ENCODE results near the gene MAK. TPM values are rescaled to one million over a fixed set of nuclear protein-coding genes. Genes with fewer than 3 reads are reported as not detected.
"Not testable (repeated sequence)": the region's sequence is repeated elsewhere in the genome, so short reads cannot be mapped to it uniquely, and the experiment has no call there.

The MAK gene, protein sequence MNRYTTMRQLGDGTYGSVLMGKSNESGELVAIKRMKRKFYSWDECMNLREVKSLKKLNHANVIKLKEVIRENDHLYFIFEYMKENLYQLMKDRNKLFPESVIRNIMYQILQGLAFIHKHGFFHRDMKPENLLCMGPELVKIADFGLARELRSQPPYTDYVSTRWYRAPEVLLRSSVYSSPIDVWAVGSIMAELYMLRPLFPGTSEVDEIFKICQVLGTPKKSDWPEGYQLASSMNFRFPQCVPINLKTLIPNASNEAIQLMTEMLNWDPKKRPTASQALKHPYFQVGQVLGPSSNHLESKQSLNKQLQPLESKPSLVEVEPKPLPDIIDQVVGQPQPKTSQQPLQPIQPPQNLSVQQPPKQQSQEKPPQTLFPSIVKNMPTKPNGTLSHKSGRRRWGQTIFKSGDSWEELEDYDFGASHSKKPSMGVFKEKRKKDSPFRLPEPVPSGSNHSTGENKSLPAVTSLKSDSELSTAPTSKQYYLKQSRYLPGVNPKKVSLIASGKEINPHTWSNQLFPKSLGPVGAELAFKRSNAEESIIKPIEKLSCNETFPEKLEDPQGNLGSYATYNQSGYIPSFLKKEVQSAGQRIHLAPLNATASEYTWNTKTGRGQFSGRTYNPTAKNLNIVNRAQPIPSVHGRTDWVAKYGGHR
- total RNA-seq: 0.12 TPM in 1 of 2 replicates, not detected in the other

DNA sequence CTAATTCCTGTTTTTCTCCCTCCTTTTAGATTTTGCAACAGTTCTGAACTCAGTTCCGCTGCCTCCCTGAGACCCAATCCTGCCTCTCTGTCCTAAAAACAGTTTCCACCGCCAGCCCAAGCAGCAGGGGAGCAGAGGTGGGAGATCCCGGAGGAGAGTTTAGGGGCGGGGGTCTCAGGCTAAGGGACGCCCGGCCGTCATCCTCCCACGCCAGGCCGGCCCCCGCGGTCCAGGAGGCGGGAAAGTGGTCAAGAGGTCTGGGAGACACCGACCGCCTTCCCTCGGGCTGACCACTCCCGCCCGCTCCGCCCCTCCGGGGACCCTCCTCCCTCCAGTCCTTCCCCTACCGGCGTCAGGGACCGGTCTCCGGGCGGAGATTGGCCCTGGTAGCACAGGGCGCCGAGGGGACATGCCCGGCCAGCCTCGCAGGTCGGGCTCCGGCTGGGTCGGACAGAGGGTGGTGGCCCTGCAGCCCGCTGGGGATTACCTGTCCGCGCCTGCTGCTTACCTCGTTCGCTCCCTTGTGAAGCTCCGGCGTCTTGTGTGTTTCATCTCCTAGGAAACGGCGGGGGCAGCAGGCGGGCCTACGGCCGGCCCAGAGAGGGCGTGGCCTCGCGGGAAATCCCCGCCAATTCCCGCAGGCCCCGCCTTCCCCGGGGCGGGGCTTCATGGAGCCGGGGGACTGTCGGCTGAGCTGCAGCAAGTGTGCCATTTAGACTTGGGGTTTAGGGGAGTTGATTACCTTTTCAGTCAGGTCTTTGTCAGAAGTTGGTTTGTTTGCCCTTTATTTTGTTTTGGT, at the start of gene MAK:
Gene MAK, minus strand, starts transcription at position 545 of the 799 bp plus-strand sequence. CDS start 7,891 bp downstream, outside the sequence.
- TF ChIP-seq, protein P1, sequence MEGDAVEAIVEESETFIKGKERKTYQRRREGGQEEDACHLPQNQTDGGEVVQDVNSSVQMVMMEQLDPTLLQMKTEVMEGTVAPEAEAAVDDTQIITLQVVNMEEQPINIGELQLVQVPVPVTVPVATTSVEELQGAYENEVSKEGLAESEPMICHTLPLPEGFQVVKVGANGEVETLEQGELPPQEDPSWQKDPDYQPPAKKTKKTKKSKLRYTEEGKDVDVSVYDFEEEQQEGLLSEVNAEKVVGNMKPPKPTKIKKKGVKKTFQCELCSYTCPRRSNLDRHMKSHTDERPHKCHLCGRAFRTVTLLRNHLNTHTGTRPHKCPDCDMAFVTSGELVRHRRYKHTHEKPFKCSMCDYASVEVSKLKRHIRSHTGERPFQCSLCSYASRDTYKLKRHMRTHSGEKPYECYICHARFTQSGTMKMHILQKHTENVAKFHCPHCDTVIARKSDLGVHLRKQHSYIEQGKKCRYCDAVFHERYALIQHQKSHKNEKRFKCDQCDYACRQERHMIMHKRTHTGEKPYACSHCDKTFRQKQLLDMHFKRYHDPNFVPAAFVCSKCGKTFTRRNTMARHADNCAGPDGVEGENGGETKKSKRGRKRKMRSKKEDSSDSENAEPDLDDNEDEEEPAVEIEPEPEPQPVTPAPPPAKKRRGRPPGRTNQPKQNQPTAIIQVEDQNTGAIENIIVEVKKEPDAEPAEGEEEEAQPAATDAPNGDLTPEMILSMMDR (conservative IDR thresholded peaks at IDR 0.05; ENCODE audit: low read depth, low read length): no peak
- peak; percentile 38 for DNase-seq (ENCODE audit: low read depth)
- H3K4me3 ChIP-seq (ENCODE audit: low read depth, low read length): peak within 1 kb of the TSS; percentile 71

DNA sequence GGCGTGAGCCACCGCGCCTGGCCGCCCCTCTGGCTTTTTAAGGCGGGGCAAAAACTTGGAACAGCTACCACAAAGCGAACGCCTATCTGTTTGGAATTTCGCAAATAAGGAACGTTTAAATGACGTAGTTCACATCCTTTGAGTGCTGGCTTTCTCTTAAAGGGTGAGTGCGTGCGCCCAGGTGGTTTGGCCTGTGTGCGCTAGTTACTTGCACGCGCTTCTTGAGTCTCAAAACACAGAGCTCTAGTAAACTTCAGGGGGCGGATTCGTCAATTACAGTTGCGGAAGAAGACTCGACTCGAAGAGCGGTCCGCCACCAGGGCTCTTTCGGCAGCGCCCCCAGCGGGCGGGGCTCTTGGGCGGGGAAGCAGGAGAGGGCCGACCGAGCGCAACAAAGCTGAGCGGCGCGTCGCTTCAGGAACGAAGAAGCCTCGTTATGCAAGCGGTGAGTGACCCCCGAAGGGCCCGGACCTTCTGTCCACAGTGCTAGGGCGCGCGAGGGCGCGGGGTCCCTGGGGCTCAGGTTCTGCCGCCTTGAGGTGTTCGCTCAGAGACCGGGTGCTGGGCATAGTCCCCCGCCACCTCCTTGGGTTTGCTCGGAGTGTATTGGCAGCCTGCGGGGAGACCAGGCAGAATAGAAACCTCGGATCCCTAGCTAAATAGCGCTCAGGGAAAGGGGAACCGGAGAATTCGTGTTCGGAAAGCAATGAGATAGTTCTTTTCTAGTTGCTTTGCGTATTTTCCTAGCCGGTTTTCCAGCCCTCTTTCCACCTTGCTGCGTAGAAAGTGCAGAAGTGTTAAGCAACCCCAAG, 48.6 kb upstream of the MAK start, which contains the start of gene SYCP2L:
Gene SYCP2L, plus strand, starts transcription at position 362 of the 812 bp plus-strand sequence. Its CDS starts 75 bp downstream, at position 437.
- TF ChIP-seq, protein P1 (conservative IDR thresholded peaks at IDR 0.05; ENCODE audit: low read depth, low read length): peak; percentile 35
- peak; percentile 20 for DNase-seq (ENCODE audit: low read depth)
- peak within 1 kb of the TSS; percentile 58 for H3K4me3 ChIP-seq (ENCODE audit: low read depth, low read length)

DNA sequence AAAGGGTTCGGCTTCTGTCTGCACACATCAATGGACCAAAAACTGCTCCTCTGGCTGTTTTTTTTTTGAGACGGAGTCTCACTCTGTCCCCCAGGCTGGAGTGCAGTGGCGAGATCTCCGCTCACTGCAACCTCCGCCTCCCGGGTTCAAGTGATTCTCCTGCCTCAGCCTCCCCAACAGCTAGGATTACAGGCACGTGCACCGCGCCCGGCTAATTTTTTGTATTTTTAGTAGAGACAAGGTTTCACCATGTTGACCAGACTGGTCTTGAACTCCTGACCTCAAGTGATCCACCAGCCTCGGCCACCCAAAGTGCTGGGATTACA, 48.0 kb upstream of the MAK start:
- DNase-seq (ENCODE audit: low read depth): not testable (repeated sequence)
- H3K4me3 ChIP-seq (ENCODE audit: low read depth, low read length): peak overlapping the region; percentile 58

DNA sequence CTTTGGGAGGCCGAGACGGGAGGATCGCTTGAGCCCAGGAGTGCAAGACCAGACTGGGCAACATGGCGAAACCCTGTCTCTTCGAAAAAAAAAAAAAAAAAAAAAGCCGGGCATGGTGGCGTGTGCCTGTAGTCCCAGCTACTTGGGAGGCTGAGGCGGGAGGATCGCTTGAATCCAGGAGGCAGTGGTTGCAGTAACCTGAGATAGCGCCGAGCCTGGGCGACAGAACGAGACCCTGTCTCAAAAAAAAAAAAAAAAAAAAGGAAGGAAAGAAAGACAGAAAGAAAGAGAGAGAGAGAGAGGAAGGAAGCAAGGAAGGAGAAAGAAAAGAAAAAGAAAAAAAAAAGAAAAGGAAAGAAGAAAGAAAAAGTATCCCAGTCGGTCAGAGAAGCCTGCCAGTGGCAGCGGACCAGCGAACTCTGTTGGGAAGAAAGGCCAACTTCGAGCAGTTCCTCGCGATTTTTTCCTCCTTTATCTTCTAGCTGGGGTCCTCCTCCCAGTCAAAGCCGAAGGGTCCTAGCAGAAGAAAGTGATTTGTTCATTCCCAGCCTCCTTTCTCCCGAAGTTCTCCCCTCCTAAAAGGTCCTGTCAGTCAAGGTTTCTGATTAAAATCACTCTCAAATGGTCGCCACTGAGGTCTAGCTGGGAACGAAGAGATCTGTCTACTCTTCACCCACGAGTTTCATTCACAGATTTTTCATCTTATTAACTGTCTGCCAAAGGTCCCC, 46.1 kb upstream of the MAK start:
- H3K4me3 ChIP-seq (ENCODE audit: low read depth, low read length): no peak overlapping the region
- no peak for DNase-seq (ENCODE audit: low read depth)
- TF ChIP-seq, protein P1 (conservative IDR thresholded peaks at IDR 0.05; ENCODE audit: low read depth, low read length): no peak

DNA sequence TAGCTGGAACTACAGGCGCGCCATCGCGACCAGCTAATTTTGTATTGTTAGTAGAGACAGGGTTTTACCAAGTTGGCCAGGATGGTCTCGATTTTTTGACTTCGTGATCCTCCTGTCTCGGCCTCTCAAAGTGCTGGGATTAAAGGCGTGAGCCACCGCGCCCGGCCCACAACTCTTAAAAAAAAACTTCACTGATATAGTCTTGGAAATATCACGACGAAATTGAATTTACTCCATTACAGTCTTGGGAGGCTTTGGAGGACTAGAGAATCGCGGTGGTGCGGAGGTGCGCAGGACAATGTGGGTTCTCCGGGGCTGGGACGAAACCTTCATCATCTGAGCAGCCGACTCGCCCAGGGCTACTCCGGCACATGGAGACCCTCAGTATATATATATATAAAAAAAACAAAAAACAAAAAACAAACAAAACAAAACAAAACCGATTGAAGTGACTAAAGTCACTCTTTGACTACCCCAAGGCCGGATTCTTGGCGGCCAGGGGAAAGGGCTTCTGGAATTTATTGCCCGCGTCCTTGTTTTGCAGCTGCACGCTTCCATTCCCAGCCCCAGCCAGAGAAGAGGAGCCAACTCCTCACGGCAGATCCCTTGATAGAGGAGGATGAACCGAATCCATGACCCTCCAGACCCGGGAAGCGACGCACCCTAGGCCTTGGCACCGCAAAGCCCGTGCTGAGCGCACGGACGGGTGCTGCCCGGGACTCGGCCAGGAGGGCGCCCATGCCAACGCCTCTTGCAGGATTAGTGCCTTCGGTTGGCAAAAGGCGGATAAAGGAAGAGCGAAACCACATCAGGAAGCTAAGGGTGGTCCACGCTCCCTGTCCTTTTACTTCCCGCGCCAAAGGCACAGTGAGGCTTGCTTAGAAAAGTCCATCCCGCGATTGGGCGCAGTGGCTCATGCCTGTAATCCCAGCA, 45.2 kb upstream of the MAK start:
- no peak for DNase-seq (ENCODE audit: low read depth)
- TF ChIP-seq, protein P1 (conservative IDR thresholded peaks at IDR 0.05; ENCODE audit: low read depth, low read length): no peak

DNA sequence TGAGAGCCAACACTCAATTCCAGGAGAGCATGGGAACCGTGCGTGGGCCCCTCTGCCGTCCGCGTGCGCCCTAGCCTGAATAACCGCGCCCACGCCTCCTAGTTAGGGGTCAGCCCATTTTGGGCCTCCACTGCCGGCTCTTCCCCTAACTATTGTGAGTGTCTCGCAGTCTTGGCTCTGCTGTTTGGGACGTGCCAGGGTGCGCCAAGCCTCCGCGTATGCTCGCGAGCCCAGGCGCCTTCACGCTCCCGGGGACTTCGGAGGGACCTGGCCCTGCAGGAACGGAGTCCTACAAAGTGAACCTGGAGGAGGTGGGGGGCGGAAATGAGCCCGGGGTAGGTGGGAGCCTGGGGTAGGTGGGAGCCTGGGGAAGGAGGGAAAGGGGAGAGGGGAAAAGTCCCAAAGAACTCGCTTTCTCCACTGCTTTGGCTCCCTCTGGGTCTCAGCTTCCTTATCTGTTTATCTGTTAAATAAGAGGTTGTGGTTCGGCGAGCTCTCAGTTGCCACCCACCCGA, 44.4 kb upstream of the MAK start:
- no peak for DNase-seq (ENCODE audit: low read depth)
- TF ChIP-seq, protein P1 (conservative IDR thresholded peaks at IDR 0.05; ENCODE audit: low read depth, low read length): no peak

More for the DNA sequence above, 45.2 kb upstream of the MAK start:
- no peak overlapping the region for H3K4me3 ChIP-seq (ENCODE audit: low read depth, low read length)

DNA sequence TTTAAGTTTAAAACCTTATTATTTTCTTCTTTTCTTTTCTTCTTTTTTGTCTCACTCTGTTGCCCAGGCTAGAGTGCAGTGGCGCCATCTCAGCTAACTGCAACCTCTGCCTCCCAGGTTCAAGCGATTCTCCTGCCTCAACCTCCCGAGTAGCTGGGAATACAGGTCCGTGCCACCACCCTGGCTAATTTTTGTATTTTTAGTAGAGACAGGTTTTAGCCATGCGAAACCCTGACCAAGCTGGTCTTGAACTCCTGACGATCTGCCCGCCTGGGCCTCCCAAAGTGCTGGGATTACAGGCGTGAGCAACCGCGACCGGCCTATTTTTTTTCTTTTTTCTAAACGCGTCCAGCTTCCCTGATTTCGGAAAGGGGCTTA, 43.9 kb upstream of the MAK start:
- DNase-seq (ENCODE audit: low read depth): not testable (repeated sequence)

More for the DNA sequence above, 44.4 kb upstream of the MAK start:
- H3K4me3 ChIP-seq (ENCODE audit: low read depth, low read length): no peak overlapping the region

More for the DNA sequence above, 43.9 kb upstream of the MAK start:
- not testable (repeated sequence) for H3K4me3 ChIP-seq (ENCODE audit: low read depth, low read length)
